GM18507 (cell line): ENCODE data around the gene TMEM14A.
A peak's percentile ranks its signal among the peaks of the same experiment; 100 is the strongest.
"Not testable (repeated sequence)": the region's sequence is repeated elsewhere in the genome, so short reads cannot be mapped to it uniquely, and the experiment has no call there.

Experiments
- DNase-seq: peaks from one replicate; pipeline ENCODE4 v3.0.0; 2011; ENCODE audit warnings: low read depth; ENCODE audit not compliant: insufficient read length; ENCODE audit errors: extremely low spot score
- FAIRE-seq: peaks from 2 replicates; lab custom pipeline; 2011; peaks lifted over from hg19 to GRCh38; lab: Jason Lieb, UNC

The TMEM14A gene

GRCh38 chr6:52689857-52690256 is 18.9 kb downstream of the TMEM14A start:
- no peak for DNase-seq
- no peak for FAIRE-seq

- FAIRE-seq = no peak
- DNase-seq = no peak
Observed at GRCh38 chr6:52691718-52692117, 20.8 kb downstream of the TMEM14A start.

- FAIRE-seq = no peak
- no peak for DNase-seq
Observed at GRCh38 chr6:52693773-52694172, 22.9 kb downstream of the TMEM14A start.

- no peak for FAIRE-seq
Observed at GRCh38 chr6:52694404-52694803, 23.5 kb downstream of the TMEM14A start.

GRCh38 chr6:52696418-52696817 is 25.5 kb downstream of the TMEM14A start:
- no peak for DNase-seq
- no peak for FAIRE-seq

More at GRCh38 chr6:52694404-52694803, 23.5 kb downstream of the TMEM14A start:
- no peak for DNase-seq

GRCh38 chr6:52697903-52698302 is 27.0 kb downstream of the TMEM14A start:
- FAIRE-seq (no peak), DNase-seq (no peak)

- DNase-seq (no peak), FAIRE-seq (no peak)
Observed at GRCh38 chr6:52704060-52704459, 33.1 kb downstream of the TMEM14A start.

GRCh38 chr6:52704781-52705502 is 34.0 kb downstream of the TMEM14A start:
- FAIRE-seq = not testable (repeated sequence)

GRCh38 chr6:52706001-52706400 is 35.1 kb downstream of the TMEM14A start:
- DNase-seq (no peak), FAIRE-seq (no peak)

More at GRCh38 chr6:52704781-52705502, 34.0 kb downstream of the TMEM14A start:
- DNase-seq = not testable (repeated sequence)

GRCh38 chr6:52707963-52708680 is 37.2 kb downstream of the TMEM14A start:
- FAIRE-seq (no peak), DNase-seq (no peak)

- no peak for DNase-seq
- no peak for FAIRE-seq
Observed at GRCh38 chr6:52712136-52712535, 41.2 kb downstream of the TMEM14A start.

GRCh38 chr6:52714761-52715160 is 43.8 kb downstream of the TMEM14A start:
- FAIRE-seq, DNase-seq: not testable (repeated sequence)

GRCh38 chr6:52718550-52718949 is 47.6 kb downstream of the TMEM14A start:
- DNase-seq (no peak), FAIRE-seq (no peak)

GRCh38 chr6:52720321-52720720 is 49.4 kb downstream of the TMEM14A start:
- FAIRE-seq = no peak
- DNase-seq = no peak

GRCh38 chr6:52724042-52724405 is 53.1 kb downstream of the TMEM14A start:
- no peak for DNase-seq
- no peak for FAIRE-seq

- FAIRE-seq (peak; percentile 85), DNase-seq (peak; percentile 49)
Observed at GRCh38 chr6:52724406-52725121, 53.7 kb downstream of the TMEM14A start.

- DNase-seq (no peak), FAIRE-seq (no peak)
Observed at GRCh38 chr6:52725143-52725534, 54.2 kb downstream of the TMEM14A start.

GRCh38 chr6:52725535-52726192 is 54.8 kb downstream of the TMEM14A start:
- no peak for FAIRE-seq
- no peak for DNase-seq

GRCh38 chr6:52726193-52726542 is 55.3 kb downstream of the TMEM14A start:
- FAIRE-seq (no peak), DNase-seq (no peak)
